Fibroblast of lung (primary cell): ENCODE data around the gene RIPK1. TPM values are rescaled to one million over a fixed set of nuclear protein-coding genes. Genes with fewer than 3 reads are reported as not detected.
"Not testable (repeated sequence)": the region's sequence is repeated elsewhere in the genome, so short reads cannot be mapped to it uniquely, and the experiment has no call there.

Source experiments
- DNase-seq, 2 donors: peaks; one replicate each; pipeline versions ENCODE4 v3.0.0 to v3.0.0-alpha.2; 2010; ENCODE audit warnings: low read depth in 2 of 2
- H2AFZ ChIP-seq: 2 replicates; pipeline ENCODE4 v1.5.1; 2012; ENCODE audit warnings: low read length, control low read depth, inconsistent platforms
- H3K27ac ChIP-seq: 2 replicates; pipeline ENCODE4 v1.5.1; 2011; ENCODE audit warnings: low read length, control low read depth; ENCODE audit not compliant: insufficient read depth
- H3K27me3 ChIP-seq: 2 replicates; pipeline ENCODE4 v1.5.1; 2011; ENCODE audit warnings: mild to moderate bottlenecking, low read length; ENCODE audit not compliant: control insufficient read depth, insufficient read depth
- H3K36me3 ChIP-seq: 2 replicates; pipeline ENCODE4 v1.5.1; 2011; ENCODE audit warnings: low read length; ENCODE audit not compliant: control insufficient read depth, insufficient read depth
- H3K4me1 ChIP-seq: 2 replicates; pipeline ENCODE4 v1.5.1; 2011; ENCODE audit warnings: low read length; ENCODE audit not compliant: control insufficient read depth, insufficient read depth; ENCODE audit errors: extremely low read depth
- H3K4me2 ChIP-seq: 2 replicates; pipeline ENCODE4 v1.5.1; 2011; ENCODE audit warnings: low read length, control low read depth; ENCODE audit not compliant: insufficient read depth; ENCODE audit errors: extremely low read depth
- H3K4me3 ChIP-seq, 4 experiments: fragments of 200-600 bp in 1 of 4; sonication (generic) in 1 of 4; replicated peaks in 1 of 4; 2 replicates each; pipeline ENCODE4 v1.5.1; 2011 to 2016; ENCODE audit warnings: low read length in 4 of 4, low read depth in 3 of 4, mild to moderate bottlenecking in 3 of 4, control low read depth in 2 of 4, inconsistent platforms in 1 of 4, mixed read lengths in 1 of 4; ENCODE audit not compliant: insufficient read depth in 1 of 4; ENCODE audit errors: control extremely low read depth in 1 of 4
- H3K79me2 ChIP-seq: 2 replicates; pipeline ENCODE4 v1.5.1; 2012; ENCODE audit warnings: mild to moderate bottlenecking, low read length, inconsistent platforms; ENCODE audit not compliant: control insufficient read depth, insufficient read depth
- H3K9ac ChIP-seq: 2 replicates; pipeline ENCODE4 v1.5.1; 2011; ENCODE audit warnings: mild to moderate bottlenecking, low read length, control low read depth; ENCODE audit not compliant: insufficient read depth
- H3K9me3 ChIP-seq: 2 replicates; pipeline ENCODE4 v1.5.1; 2012; ENCODE audit warnings: low read depth, low read length; ENCODE audit not compliant: control insufficient read depth, insufficient read depth
- H4K20me1 ChIP-seq: 2 replicates; pipeline ENCODE4 v1.5.1; 2011; ENCODE audit warnings: low read length; ENCODE audit not compliant: control insufficient read depth, insufficient read depth; ENCODE audit errors: extremely low read depth
- CTCF ChIP-seq, 2 donors: IDR thresholded peaks in 1 of 2; conservative IDR thresholded peaks in 1 of 2; 1 replicate in 1 of 2; 2 replicates in 1 of 2; pipeline ENCODE4 v1.5.1; 2011 to 2012; ENCODE audit warnings: low read length in 2 of 2, control low read depth in 1 of 2, inconsistent platforms in 1 of 2, low read depth in 1 of 2, mild to moderate bottlenecking in 1 of 2
- EZH2 ChIP-seq: IDR thresholded peaks from 2 replicates; pipeline ENCODE4 v1.5.1; 2012; ENCODE audit warnings: low read length, control low read depth, mild to moderate bottlenecking; ENCODE audit errors: missing control alignments
- polyA plus RNA-seq, 2 donors: library from polyadenylated mRNA; depleted of rRNA in 1 of 2; stranded (reverse) in 1 of 2; unstranded in 1 of 2; fragments of >200 nt; gene quantifications; 2 replicates each; pipeline ENCODE4 v1.2.1, GENCODE V29; 2011 to 2012; ENCODE audit warnings: missing spikeins in 1 of 2
- total RNA-seq: library from RNA; depleted of rRNA; stranded (reverse); fragments of >200 nt; gene quantifications from 2 replicates; pipeline ENCODE4 v1.2.1, GENCODE V29; 2014

The RIPK1 gene
- total and polyA plus RNA-seq, 2 donors (not counting 1 experiment from before 2014, with no cell fraction given) = 22.1 to 29.3 TPM

GRCh38 chr6:3026791-3027626 lies 41.3 kb upstream of the RIPK1 start:
- Histone ChIP-seq H3K9ac (no peak overlapping the region), H3K4me1 (peaks cover 6% of the 10 kb centered on the region), H2AFZ (no peak overlapping the region), H3K4me3 (no peak overlapping the region), H3K27me3 (no peaks in the 10 kb centered on the region), H3K27ac (no peak overlapping the region), H3K4me2 (no peak overlapping the region), H3K79me2 (peaks cover 8% of the 10 kb centered on the region), H4K20me1 (no peaks in the 10 kb centered on the region), H3K9me3 (no peaks in the 10 kb centered on the region), H3K36me3 (no peaks in the 10 kb centered on the region)
- TF ChIP-seq EZH2 (no peak), CTCF (conservative IDR thresholded peaks at IDR 0.05 in 1 of 2, IDR thresholded peaks at IDR 0.05 in 1 of 2; ENCODE audit: low read depth in 1 of 2, low read length in 2 of 2) (no peak)
- peak in 1 of 2 donors; percentile 41 for DNase-seq

- not testable (repeated sequence) for H4K20me1 ChIP-seq, H3K27ac ChIP-seq, H3K4me3 ChIP-seq, H3K9ac ChIP-seq, DNase-seq, H3K36me3 ChIP-seq, H3K9me3 ChIP-seq, H3K27me3 ChIP-seq, H3K4me2 ChIP-seq, H3K4me1 ChIP-seq, H3K79me2 ChIP-seq, H2AFZ ChIP-seq
Measured at GRCh38 chr6:3028156-3028555, 40.1 kb upstream of the RIPK1 start.

- H3K4me3 ChIP-seq = no peak overlapping the region
- no peaks in the 10 kb centered on the region for H4K20me1 ChIP-seq
- DNase-seq = no peak
- no peak overlapping the region for H3K9ac ChIP-seq
- H3K27me3 ChIP-seq = no peaks in the 10 kb centered on the region
- H3K27ac ChIP-seq = no peak overlapping the region
- H3K4me2 ChIP-seq = no peak overlapping the region
- no peak overlapping the region for H2AFZ ChIP-seq
- TF ChIP-seq EZH2 (no peak), CTCF (conservative IDR thresholded peaks at IDR 0.05 in 1 of 2, IDR thresholded peaks at IDR 0.05 in 1 of 2; ENCODE audit: low read depth in 1 of 2, low read length in 2 of 2) (no peak)
- no peaks in the 10 kb centered on the region for H3K36me3 ChIP-seq
- no peaks in the 10 kb centered on the region for H3K79me2 ChIP-seq
- H3K4me1 ChIP-seq = no peaks in the 10 kb centered on the region
- no peaks in the 10 kb centered on the region for H3K9me3 ChIP-seq
Measured at GRCh38 chr6:3031857-3032640, 36.2 kb upstream of the RIPK1 start.
